DOHH2 (cell line): ENCODE results near the gene GCKR.

Experiments
- H3F3A ChIP-seq: fragments of 200-600 bp; sonication (generic), shearing (Covaris generic); 2 replicates; pipeline ENCODE4 v1.6.0; 2016; ENCODE audit warnings: antibody characterized with exemption, mild to moderate bottlenecking; ENCODE audit not compliant: control insufficient read depth, insufficient read depth
- H3K27ac ChIP-seq: fragments of 200-600 bp; sonication (generic); 2 replicates; pipeline ENCODE4 v1.5.1; 2014; ENCODE audit warnings: low read depth, mild to moderate bottlenecking, low read length, moderate library complexity
- H3K27me3 ChIP-seq: fragments of 200-600 bp; sonication (generic); 2 replicates; pipeline ENCODE4 v1.6.1; 2014; ENCODE audit warnings: mild to moderate bottlenecking, low read length, mixed read lengths; ENCODE audit not compliant: control insufficient read depth
- H3K36me3 ChIP-seq: fragments of 200-600 bp; sonication (generic); 2 replicates; pipeline ENCODE4 v1.6.1; 2014; ENCODE audit warnings: mild to moderate bottlenecking, low read length, moderate library complexity, mixed read lengths; ENCODE audit not compliant: control insufficient read depth
- H3K4me1 ChIP-seq: fragments of 200-600 bp; sonication (generic); 2 replicates; pipeline ENCODE4 v1.6.1; 2014; ENCODE audit warnings: mild to moderate bottlenecking, low read length, mixed read lengths; ENCODE audit not compliant: control insufficient read depth
- H3K4me2 ChIP-seq: fragments of 200-600 bp; sonication (generic); 2 replicates; pipeline ENCODE4 v1.6.0; 2014; ENCODE audit warnings: mild to moderate bottlenecking, low read length, moderate library complexity
- H3K4me3 ChIP-seq: fragments of 200-600 bp; sonication (generic); 2 replicates; pipeline ENCODE4 v1.5.1; 2014; ENCODE audit warnings: mild to moderate bottlenecking, low read length, mixed read lengths
- H3K79me2 ChIP-seq: fragments of 200-600 bp; sonication (generic); 2 replicates; pipeline ENCODE4 v1.6.1; 2014; ENCODE audit warnings: mild to moderate bottlenecking, low read length, mixed read lengths; ENCODE audit not compliant: control insufficient read depth
- H3K9me2 ChIP-seq: fragments of 200-600 bp; sonication (generic); replicated peaks from 2 replicates; pipeline ENCODE4 v1.6.1; 2014; ENCODE audit warnings: mild to moderate bottlenecking, low read length, mixed read lengths; ENCODE audit not compliant: control insufficient read depth
- H3K9me3 ChIP-seq: fragments of 200-600 bp; sonication (generic); 2 replicates; pipeline ENCODE4 v1.6.1; 2014; ENCODE audit warnings: antibody characterized with exemption, low read length, mixed read lengths; ENCODE audit not compliant: control insufficient read depth, insufficient read depth
- H4K20me1 ChIP-seq: fragments of 200-600 bp; sonication (generic); 2 replicates; pipeline ENCODE4 v1.6.0; 2014; ENCODE audit warnings: low read depth, mild to moderate bottlenecking, antibody characterized with exemption, low read length, moderate library complexity; ENCODE audit not compliant: control insufficient read depth, insufficient read depth
- EZH2phosphoT487 ChIP-seq: fragments of 200-600 bp; sonication (generic); IDR thresholded peaks from 2 replicates; pipeline ENCODE4 v1.6.1; 2017; ENCODE audit warnings: borderline replicate concordance, mild to moderate bottlenecking, antibody characterized with exemption, low read length, moderate library complexity, mixed read lengths
- TF ChIP-seq, protein P1 (sequence below): fragments of 200-600 bp; sonication (generic); IDR thresholded peaks from one replicate; pipeline ENCODE4 v1.5.1; 2014; ENCODE audit warnings: antibody characterized with exemption, mild to moderate bottlenecking, low read depth, low read length; ENCODE audit not compliant: poor library complexity, severe bottlenecking

GCKR gene

DNA sequence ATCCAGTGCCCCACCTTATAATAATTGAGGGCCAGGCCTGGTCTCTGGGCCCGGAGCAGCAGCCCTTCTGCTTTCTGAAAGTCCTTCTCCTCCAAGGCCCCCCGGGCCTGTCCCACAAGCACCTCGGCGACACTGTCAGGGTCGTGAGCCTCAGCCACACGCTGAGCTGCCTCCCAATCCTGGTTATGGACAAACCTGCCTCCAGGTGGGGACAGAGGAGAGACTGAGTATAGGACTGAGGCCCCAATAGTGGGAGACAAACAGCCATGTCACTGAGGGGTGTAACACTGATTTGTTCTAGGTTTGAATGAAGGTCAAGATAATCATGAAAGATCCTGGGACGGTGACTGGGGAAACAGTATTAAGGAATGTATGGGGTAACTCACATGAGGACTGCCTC, 42.7 kb upstream of the GCKR start:
- Histone ChIP-seq H3K4me1 (no peaks in the 10 kb centered on the region), H4K20me1 (no peaks in the 10 kb centered on the region), H3K4me3 (no peak overlapping the region), H3K9me3 (no peaks in the 10 kb centered on the region), H3K4me2 (no peak overlapping the region), H3K27me3 (no peaks in the 10 kb centered on the region), H3F3A (no peaks in the 10 kb centered on the region), H3K79me2 (no peaks in the 10 kb centered on the region), H3K9me2 (no peaks in the 10 kb centered on the region), H3K27ac (no peak overlapping the region), H3K36me3 (no peaks in the 10 kb centered on the region)
- TF ChIP-seq, protein P1, sequence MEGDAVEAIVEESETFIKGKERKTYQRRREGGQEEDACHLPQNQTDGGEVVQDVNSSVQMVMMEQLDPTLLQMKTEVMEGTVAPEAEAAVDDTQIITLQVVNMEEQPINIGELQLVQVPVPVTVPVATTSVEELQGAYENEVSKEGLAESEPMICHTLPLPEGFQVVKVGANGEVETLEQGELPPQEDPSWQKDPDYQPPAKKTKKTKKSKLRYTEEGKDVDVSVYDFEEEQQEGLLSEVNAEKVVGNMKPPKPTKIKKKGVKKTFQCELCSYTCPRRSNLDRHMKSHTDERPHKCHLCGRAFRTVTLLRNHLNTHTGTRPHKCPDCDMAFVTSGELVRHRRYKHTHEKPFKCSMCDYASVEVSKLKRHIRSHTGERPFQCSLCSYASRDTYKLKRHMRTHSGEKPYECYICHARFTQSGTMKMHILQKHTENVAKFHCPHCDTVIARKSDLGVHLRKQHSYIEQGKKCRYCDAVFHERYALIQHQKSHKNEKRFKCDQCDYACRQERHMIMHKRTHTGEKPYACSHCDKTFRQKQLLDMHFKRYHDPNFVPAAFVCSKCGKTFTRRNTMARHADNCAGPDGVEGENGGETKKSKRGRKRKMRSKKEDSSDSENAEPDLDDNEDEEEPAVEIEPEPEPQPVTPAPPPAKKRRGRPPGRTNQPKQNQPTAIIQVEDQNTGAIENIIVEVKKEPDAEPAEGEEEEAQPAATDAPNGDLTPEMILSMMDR: no peak
- TF ChIP-seq EZH2phosphoT487: no peak

DNA sequence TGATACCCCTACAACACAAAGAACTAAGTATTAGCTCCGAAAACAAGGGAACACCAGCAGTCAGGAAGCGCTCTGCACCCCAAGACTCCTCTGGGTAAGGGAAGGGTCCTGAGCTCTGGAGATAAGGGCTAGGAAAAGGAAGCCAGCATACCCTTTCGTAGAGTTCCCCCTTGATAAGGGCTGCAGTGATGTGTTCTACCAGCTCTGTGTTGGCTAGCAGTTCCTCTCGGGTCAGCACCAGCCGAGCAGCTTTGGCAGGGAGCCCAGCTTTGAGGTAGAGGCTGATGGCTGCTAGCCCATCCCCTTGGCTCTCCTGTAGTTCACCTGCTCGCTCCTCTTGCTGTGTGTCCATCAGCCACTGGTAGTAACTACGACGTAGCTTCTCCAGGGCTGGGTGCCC, 35.5 kb upstream of the GCKR start:
- Histone ChIP-seq H3K9me2 (no peaks in the 10 kb centered on the region), H3K4me2 (no peak overlapping the region), H3K4me1 (no peaks in the 10 kb centered on the region), H3K4me3 (no peak overlapping the region), H4K20me1 (no peaks in the 10 kb centered on the region), H3K9me3 (no peaks in the 10 kb centered on the region), H3F3A (no peaks in the 10 kb centered on the region), H3K27ac (no peak overlapping the region), H3K27me3 (no peaks in the 10 kb centered on the region), H3K79me2 (no peaks in the 10 kb centered on the region), H3K36me3 (no peaks in the 10 kb centered on the region)
- TF ChIP-seq, protein P1: no peak
- TF ChIP-seq EZH2phosphoT487: no peak

DNA sequence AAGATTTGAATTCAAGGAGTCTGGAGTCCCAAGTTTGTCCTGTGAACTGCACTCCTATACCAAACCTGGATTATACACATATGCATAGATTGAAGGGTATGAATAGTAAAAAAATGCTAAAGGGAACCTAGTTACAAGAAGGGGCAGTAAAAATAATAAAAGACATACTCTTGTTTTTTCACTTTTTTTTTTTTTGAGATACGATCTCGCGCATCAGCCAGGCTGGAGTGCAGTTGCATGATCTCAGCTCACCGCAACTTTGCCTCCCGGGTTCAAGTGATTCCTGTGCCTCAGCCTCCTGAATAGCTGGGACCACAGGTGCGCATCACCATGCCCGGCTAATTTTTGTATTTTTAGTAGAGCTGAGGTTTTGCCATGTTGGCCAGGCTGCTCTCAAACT, 32.2 kb upstream of the GCKR start:
- Histone ChIP-seq H3K4me3 (no peak overlapping the region), H3K4me1 (no peaks in the 10 kb centered on the region), H3K4me2 (no peak overlapping the region), H3K27ac (no peak overlapping the region), H3K9me2 (no peaks in the 10 kb centered on the region), H4K20me1 (no peaks in the 10 kb centered on the region), H3K9me3 (no peaks in the 10 kb centered on the region), H3K79me2 (no peaks in the 10 kb centered on the region), H3F3A (no peaks in the 10 kb centered on the region), H3K36me3 (no peaks in the 10 kb centered on the region), H3K27me3 (no peaks in the 10 kb centered on the region)
- TF ChIP-seq, protein P1: no peak
- TF ChIP-seq EZH2phosphoT487: no peak

DNA sequence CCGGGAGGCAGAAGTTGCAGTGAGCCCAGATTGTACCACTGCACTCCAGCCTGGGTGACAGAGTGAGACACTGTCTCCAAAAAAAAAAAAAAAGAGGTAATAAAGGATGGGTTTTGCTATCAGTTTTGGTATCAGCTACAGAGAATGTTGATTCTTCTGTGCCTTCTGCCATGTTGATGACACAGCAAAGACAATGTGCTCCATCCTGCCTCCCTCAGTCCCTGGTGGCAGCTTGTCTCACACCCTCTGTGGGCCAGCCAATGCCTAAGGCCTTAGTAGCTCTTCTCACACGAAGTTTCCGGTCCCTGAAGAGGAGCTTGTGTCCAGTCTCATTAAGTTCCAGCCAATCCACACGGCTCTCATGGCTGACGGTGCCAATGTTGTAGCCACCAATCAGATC, 24.7 kb upstream of the GCKR start:
- no peak overlapping the region for H3K4me3 ChIP-seq
- no peak overlapping the region for H3K4me2 ChIP-seq
- no peaks in the 10 kb centered on the region for H3K36me3 ChIP-seq
- no peaks in the 10 kb centered on the region for H4K20me1 ChIP-seq
- H3F3A ChIP-seq: no peaks in the 10 kb centered on the region
- no peak overlapping the region for H3K27ac ChIP-seq
- no peaks in the 10 kb centered on the region for H3K9me2 ChIP-seq
- no peaks in the 10 kb centered on the region for H3K4me1 ChIP-seq
- no peaks in the 10 kb centered on the region for H3K9me3 ChIP-seq
- TF ChIP-seq EZH2phosphoT487: no peak
- TF ChIP-seq, protein P1: no peak
- H3K27me3 ChIP-seq: no peaks in the 10 kb centered on the region
- H3K79me2 ChIP-seq: no peaks in the 10 kb centered on the region
